Measurements from ENCODE around the gene CROCC2. TPM values are rescaled to one million over a fixed set of nuclear protein-coding genes. Genes with fewer than 3 reads are reported as not detected.
A peak's percentile ranks its signal among the peaks of the same experiment; 100 is the strongest.

CROCC2 gene
- total RNA-seq, 3 donors from 2014 or later: 0.07 to 0.19 TPM; not detected in 1

DNA sequence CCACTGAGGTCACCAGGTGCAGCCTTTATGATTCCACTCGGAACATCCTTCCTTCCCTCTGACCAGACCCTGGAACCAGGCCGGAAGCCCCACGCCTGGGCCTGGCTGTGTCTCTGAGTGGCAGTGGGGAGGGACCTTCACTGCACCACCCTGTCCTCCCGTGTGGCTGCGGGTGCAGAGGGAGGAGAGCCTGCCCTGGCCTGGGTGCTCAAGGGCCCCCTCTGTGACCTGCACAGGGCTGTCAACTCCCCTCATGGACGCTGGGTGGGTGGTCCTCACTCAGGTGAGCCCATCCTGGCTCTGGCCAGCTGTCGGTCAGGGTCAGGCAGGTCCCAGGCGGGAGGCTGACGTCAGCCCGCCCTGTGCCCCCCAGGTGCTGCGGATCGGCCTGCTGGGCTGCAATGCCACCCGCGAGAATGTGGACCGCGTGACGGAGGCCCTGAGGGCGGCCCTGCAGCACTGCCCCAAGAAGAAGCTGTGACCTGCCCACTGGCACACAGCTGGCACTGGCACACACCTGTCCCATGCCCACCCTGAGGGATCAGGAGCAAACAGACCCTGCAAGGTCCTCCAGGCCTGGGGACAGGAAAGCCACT, 27.7 kb upstream of the CROCC2 start:
- Histone ChIP-seq H3K4me1 (ENCODE audit: low read depth) (peaks cover 35% of the 10 kb centered on the region), H3K36me3 (ENCODE audit: low read depth) (no peaks in the 10 kb centered on the region), H3K4me3 (no peak overlapping the region), H3K9me3 (no peaks in the 10 kb centered on the region)
- no peak for ATAC-seq
- TF ChIP-seq, protein P1, sequence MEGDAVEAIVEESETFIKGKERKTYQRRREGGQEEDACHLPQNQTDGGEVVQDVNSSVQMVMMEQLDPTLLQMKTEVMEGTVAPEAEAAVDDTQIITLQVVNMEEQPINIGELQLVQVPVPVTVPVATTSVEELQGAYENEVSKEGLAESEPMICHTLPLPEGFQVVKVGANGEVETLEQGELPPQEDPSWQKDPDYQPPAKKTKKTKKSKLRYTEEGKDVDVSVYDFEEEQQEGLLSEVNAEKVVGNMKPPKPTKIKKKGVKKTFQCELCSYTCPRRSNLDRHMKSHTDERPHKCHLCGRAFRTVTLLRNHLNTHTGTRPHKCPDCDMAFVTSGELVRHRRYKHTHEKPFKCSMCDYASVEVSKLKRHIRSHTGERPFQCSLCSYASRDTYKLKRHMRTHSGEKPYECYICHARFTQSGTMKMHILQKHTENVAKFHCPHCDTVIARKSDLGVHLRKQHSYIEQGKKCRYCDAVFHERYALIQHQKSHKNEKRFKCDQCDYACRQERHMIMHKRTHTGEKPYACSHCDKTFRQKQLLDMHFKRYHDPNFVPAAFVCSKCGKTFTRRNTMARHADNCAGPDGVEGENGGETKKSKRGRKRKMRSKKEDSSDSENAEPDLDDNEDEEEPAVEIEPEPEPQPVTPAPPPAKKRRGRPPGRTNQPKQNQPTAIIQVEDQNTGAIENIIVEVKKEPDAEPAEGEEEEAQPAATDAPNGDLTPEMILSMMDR (IDR thresholded peaks at IDR 0.05): no peak
- intact Hi-C loops (cut with DNase I, micrococcal nuclease): no loop called here
- DNase-seq: peak in 1 of 3 donors; percentile 34

DNA sequence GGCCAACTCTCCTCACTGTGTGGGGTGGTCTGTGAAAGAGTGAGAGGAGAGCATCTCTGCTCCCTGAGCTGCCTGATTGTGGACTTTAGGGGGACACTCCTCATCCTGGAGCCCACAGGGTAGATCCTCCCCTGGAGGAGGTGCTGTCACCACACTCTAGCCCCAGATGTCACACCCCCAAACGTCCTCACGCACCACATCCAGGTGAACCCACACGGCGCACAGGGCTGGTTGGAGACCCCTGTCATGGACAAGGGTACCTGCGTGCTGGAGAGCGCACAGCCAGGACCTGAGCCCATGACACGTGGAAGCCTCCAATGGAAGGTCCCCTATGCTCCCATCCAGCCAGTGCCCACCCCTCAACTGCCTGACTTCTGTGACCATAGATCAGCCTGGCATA, 27.0 kb upstream of the CROCC2 start:
- no peaks in the 10 kb centered on the region for H3K9me3 ChIP-seq
- no peaks in the 10 kb centered on the region for H3K36me3 ChIP-seq (ENCODE audit: low read depth)
- ATAC-seq (no peak), DNase-seq (peak in 1 of 3 donors; percentile 19)
- no peak overlapping the region for H3K4me3 ChIP-seq
- intact Hi-C loops (cut with DNase I, micrococcal nuclease): no loop called here
- peaks cover 30% of the 10 kb centered on the region for H3K4me1 ChIP-seq (ENCODE audit: low read depth)
- TF ChIP-seq, protein P1 (IDR thresholded peaks at IDR 0.05): no peak

DNA sequence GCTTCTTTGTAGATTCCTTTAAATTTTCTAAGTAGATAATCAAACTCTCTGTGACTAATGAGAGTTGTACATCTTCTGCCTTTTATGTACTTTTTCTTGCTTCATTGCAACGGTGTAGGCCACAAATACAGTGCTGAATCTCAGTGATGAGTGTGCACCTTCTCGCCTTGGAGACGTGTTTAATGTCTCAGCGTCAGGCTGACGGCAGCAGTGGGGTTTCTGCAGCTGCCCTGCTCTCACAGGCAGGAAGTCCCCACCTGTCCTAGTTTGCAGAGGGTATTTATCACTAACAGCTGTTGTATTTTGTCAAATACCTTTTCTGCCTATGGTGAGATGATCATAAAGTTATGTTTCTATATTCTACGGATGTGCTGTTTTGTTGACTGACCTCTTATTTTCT, 24.2 kb upstream of the CROCC2 start:
- no peaks in the 10 kb centered on the region for H3K36me3 ChIP-seq (ENCODE audit: low read depth)
- no peaks in the 10 kb centered on the region for H3K9me3 ChIP-seq
- ATAC-seq (no peak), DNase-seq (no peak)
- intact Hi-C loops (cut with DNase I, micrococcal nuclease): no loop called here
- H3K4me1 ChIP-seq (ENCODE audit: low read depth): peaks cover 5% of the 10 kb centered on the region
- H3K4me3 ChIP-seq: no peak overlapping the region
- TF ChIP-seq, protein P1 (IDR thresholded peaks at IDR 0.05): no peak

DNA sequence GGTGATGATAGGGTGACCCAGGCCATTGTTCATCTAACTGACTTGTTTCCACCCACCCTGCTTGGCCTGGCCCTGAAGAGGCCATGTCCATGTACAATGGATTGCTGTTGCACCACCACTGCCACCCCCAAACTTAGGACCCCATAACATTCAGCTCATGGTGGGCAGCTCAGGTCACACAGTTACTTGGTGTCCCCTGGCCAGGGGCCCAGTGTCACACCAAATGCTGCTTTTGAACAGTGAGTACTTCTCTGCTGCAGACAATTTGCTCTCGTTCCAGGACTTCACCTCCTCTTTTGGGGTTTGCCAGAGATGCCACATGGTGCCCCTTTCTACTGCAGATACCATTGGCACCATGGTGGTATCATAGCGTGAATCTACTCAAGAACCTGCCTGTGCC, 21.9 kb upstream of the CROCC2 start:
- ATAC-seq (no peak), DNase-seq (no peak)
- intact Hi-C loops (cut with DNase I, micrococcal nuclease): no loop called here
- Histone ChIP-seq H3K9me3 (no peaks in the 10 kb centered on the region), H3K4me1 (ENCODE audit: low read depth) (peaks cover 6% of the 10 kb centered on the region), H3K4me3 (no peak overlapping the region), H3K36me3 (ENCODE audit: low read depth) (no peaks in the 10 kb centered on the region)
- TF ChIP-seq, protein P1 (IDR thresholded peaks at IDR 0.05): no peak

DNA sequence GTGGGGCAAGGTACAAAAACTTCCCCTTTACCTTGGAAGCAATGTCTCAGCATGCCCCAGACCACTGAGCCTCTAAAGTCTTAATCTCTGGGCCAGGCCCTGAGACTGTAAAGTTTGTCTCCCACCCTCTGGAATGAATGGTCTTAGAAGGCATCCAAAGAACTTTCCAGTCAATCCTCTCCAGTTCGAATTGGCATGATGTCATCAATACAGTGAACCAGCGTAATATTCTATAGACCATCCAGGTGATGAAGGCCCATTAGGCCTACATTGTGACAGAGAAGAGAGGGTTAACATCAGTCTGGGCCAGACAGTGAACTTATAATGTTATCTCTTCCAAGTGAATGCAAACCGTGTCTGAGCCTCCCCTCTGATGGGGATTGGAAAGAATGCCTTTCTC, 21.4 kb upstream of the CROCC2 start:
- Histone ChIP-seq H3K36me3 (ENCODE audit: low read depth) (no peaks in the 10 kb centered on the region), H3K4me3 (no peak overlapping the region), H3K9me3 (no peaks in the 10 kb centered on the region), H3K4me1 (ENCODE audit: low read depth) (peaks cover 8% of the 10 kb centered on the region)
- TF ChIP-seq, protein P1 (IDR thresholded peaks at IDR 0.05): no peak
- no peak for DNase-seq
- intact Hi-C loops (cut with DNase I, micrococcal nuclease): no loop called here
- no peak for ATAC-seq

DNA sequence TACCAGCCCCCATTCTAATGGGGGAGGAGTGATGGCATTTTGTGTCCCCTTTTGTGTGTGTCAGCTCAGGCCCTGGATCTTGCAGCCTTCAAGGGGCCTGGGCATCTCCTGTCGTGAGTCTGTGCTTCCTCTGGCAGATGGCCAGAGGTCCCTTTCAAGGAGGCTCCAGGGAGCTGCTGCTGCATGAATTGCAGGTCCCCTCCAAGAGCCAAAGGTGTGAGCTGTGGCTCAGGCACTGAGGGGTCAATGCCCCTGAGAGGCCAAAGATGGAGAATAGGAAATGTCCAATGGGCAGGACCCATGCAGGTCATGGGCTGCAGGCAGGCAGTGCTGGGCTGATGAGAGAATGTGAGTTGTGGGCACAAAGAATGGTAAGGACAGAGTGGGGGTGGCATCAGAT, 20.6 kb upstream of the CROCC2 start:
- ATAC-seq (no peak), DNase-seq (no peak)
- Histone ChIP-seq H3K4me1 (ENCODE audit: low read depth) (peaks cover 12% of the 10 kb centered on the region), H3K9me3 (no peaks in the 10 kb centered on the region), H3K4me3 (no peak overlapping the region), H3K36me3 (ENCODE audit: low read depth) (no peaks in the 10 kb centered on the region)
- TF ChIP-seq, protein P1 (IDR thresholded peaks at IDR 0.05): no peak
- intact Hi-C loops (cut with DNase I, micrococcal nuclease): no loop called here

All from mucosa of descending colon (tissue), 3 donors.